Endothelial cell (in vitro differentiated cells): ENCODE measurements around the gene WIF1. TPM values are rescaled to one million over a fixed set of nuclear protein-coding genes. Genes with fewer than 3 reads are reported as not detected.

Source experiments
- DNase-seq: peaks from one replicate; pipeline ENCODE4 v3.0.0; 2021; ENCODE audit warnings: low spot score
- H3K27ac Mint-ChIP-seq: one replicate; pipeline ENCODE4 v1.8.0; 2021; ENCODE audit warnings: mixed read lengths, inconsistent platforms; ENCODE audit not compliant: unreplicated experiment
- H3K27me3 Mint-ChIP-seq: one replicate; pipeline ENCODE4 v1.8.0; 2021; ENCODE audit warnings: mild to moderate bottlenecking, moderate library complexity, mixed read lengths, inconsistent platforms; ENCODE audit not compliant: unreplicated experiment
- H3K36me3 Mint-ChIP-seq: one replicate; pipeline ENCODE4 v1.8.0; 2021; ENCODE audit warnings: mild to moderate bottlenecking, low read depth, mixed read lengths, inconsistent platforms; ENCODE audit not compliant: unreplicated experiment
- H3K4me1 Mint-ChIP-seq: one replicate; pipeline ENCODE4 v1.8.0; 2021; ENCODE audit warnings: mild to moderate bottlenecking, mixed read lengths, inconsistent platforms; ENCODE audit not compliant: unreplicated experiment
- H3K4me3 Mint-ChIP-seq: one replicate; pipeline ENCODE4 v1.8.0; 2021; ENCODE audit warnings: mild to moderate bottlenecking, mixed read lengths, inconsistent platforms; ENCODE audit not compliant: unreplicated experiment
- H3K9me3 Mint-ChIP-seq: one replicate; pipeline ENCODE4 v1.8.0; 2021; ENCODE audit warnings: mixed read lengths, inconsistent platforms; ENCODE audit not compliant: unreplicated experiment
- total RNA-seq: library from RNA; stranded (reverse); fragmentation: NEBNext Ultra II Directional; extraction: Animal tissue kit (Norgen Biotek cat#: 25700); gene quantifications from one replicate; pipeline ENCODE4 v1.2.1, GENCODE V29; 2021; ENCODE audit not compliant: unreplicated experiment
- TF ChIP-seq, protein P1 (sequence below): fragments of 200-600 bp; sonication (generic); IDR thresholded peaks from one replicate; pipeline ENCODE4 v1.5.0; 2021; ENCODE audit warnings: antibody characterized with exemption; ENCODE audit not compliant: unreplicated experiment

Gene WIF1
- total RNA-seq, 1 donor from 2014 or later: not detected

DNA sequence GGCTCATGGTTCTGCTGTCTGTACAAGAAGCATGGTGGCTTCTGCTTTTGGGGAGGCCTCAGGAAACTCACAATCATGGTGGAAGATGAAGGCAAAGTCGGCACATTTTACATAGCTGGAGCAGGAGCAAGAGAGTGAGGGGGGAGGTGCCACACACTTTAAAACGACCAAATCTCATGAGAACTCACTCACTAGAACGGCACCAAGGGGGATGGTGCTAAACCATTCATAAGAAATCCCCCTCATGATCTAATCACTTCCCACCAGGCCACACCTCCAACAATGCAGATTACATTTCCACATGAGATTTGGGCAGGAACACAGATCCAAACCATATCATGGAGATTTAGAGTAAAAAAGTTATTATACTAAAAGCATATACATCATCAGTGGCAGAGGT is 34.7 kb upstream of the WIF1 start:
- H3K9me3 Mint-ChIP-seq: no peaks in the 10 kb centered on the region
- no peak overlapping the region for H3K27ac Mint-ChIP-seq
- no peaks in the 10 kb centered on the region for H3K4me1 Mint-ChIP-seq
- H3K27me3 Mint-ChIP-seq: no peaks in the 10 kb centered on the region
- no peak for DNase-seq
- H3K36me3 Mint-ChIP-seq: no peaks in the 10 kb centered on the region
- no peak overlapping the region for H3K4me3 Mint-ChIP-seq
- TF ChIP-seq, protein P1, sequence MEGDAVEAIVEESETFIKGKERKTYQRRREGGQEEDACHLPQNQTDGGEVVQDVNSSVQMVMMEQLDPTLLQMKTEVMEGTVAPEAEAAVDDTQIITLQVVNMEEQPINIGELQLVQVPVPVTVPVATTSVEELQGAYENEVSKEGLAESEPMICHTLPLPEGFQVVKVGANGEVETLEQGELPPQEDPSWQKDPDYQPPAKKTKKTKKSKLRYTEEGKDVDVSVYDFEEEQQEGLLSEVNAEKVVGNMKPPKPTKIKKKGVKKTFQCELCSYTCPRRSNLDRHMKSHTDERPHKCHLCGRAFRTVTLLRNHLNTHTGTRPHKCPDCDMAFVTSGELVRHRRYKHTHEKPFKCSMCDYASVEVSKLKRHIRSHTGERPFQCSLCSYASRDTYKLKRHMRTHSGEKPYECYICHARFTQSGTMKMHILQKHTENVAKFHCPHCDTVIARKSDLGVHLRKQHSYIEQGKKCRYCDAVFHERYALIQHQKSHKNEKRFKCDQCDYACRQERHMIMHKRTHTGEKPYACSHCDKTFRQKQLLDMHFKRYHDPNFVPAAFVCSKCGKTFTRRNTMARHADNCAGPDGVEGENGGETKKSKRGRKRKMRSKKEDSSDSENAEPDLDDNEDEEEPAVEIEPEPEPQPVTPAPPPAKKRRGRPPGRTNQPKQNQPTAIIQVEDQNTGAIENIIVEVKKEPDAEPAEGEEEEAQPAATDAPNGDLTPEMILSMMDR: no peak

DNA sequence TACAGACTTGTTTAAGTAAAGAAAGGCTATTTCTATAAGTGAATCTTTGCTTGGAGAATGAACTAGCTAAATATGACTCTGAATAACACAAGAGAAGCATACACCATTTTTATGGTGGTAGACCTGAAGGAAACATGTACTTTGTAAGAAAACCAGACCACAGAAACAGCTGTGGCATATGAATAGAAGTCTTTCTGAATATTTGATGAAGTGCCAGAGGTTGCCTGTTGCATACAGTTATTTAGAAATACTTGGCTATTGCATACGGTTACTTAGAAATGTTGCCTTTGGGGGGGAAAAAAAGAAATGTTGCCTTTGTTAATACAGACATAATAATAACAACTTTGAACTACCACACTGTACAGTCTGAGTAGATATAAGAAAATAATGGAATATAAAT is 31.5 kb upstream of the WIF1 start:
- Mint-ChIP-seq H3K9me3 (no peaks in the 10 kb centered on the region), H3K36me3 (no peaks in the 10 kb centered on the region), H3K4me3 (no peak overlapping the region), H3K4me1 (no peaks in the 10 kb centered on the region), H3K27me3 (no peaks in the 10 kb centered on the region), H3K27ac (no peak overlapping the region)
- TF ChIP-seq, protein P1: no peak
- DNase-seq: no peak

DNA sequence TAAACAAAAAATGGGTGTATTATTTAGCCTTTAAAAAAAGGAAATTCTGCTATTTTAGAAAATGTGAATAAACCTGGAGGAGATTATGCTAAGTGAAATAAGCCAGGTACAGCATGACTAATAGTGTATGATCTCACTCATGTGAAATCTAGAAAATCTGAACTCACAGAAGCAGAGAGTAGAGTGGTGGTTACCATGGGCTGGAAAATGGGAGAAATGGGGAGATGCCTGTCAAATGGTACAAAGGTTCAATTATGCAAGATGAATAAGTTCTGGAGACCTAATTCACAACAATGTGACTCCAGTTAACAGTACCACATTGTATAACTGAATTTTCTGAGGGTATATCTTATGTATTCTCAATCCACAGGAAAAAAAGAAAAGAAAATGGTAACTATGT is 30.9 kb upstream of the WIF1 start:
- no peak for DNase-seq
- Mint-ChIP-seq H3K27ac (no peak overlapping the region), H3K9me3 (no peaks in the 10 kb centered on the region), H3K27me3 (no peaks in the 10 kb centered on the region), H3K4me3 (no peak overlapping the region), H3K36me3 (no peaks in the 10 kb centered on the region), H3K4me1 (no peaks in the 10 kb centered on the region)
- TF ChIP-seq, protein P1: no peak

DNA sequence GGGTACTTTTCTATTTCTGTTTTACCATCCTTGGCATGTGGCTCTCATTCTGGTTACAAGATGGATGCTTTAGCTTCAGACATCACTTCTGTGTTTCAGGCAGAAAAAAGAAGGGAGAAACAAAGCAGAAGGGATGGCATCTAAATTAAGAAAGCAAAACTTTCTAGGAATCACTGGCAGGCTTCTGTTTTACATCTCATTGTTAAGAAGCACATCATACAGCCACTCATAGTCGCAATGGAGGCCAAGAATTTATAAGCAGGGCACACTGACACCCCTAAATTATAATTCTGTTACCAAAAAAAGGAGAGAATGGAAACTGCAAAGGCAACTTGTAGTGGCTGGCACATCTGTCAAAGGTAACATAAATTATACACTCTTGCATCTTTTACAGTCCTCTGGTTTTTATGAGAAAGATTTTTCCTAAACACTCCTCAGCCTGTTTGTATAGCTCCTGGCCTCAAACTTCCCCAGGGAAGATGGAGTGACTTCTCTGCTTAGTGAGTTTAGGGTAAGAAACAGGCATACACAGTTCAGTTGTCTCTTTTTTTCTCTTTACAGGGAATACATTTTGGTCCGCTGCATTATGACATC is 26.3 kb upstream of the WIF1 start:
- Mint-ChIP-seq H3K27ac (no peak overlapping the region), H3K9me3 (no peaks in the 10 kb centered on the region), H3K27me3 (no peaks in the 10 kb centered on the region), H3K4me1 (no peaks in the 10 kb centered on the region), H3K36me3 (no peaks in the 10 kb centered on the region), H3K4me3 (no peak overlapping the region)
- no peak for DNase-seq
- TF ChIP-seq, protein P1: no peak

DNA sequence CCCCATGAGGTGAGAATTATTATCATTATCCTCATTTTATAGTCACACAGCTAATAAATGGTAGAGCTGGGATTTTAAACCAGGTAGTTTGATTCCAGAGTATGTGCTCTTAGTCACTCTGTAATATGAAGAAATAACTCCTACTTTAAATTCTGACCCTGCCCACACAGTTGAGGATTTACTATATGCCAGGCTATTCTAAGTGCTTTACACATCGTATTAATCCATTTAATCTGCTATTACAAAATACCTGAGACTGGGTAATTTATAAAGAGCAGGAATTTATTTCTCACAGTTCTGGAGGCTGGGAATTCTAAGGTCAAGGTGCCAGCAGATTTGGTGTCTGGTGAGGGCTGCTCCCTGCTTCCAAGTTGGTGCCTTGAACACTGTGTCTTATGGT is 19.6 kb upstream of the WIF1 start:
- TF ChIP-seq, protein P1: no peak
- Mint-ChIP-seq H3K9me3 (no peaks in the 10 kb centered on the region), H3K4me3 (no peak overlapping the region), H3K4me1 (peaks cover 7% of the 10 kb centered on the region), H3K27ac (no peak overlapping the region), H3K27me3 (no peaks in the 10 kb centered on the region), H3K36me3 (no peaks in the 10 kb centered on the region)
- DNase-seq: no peak
